Left hindlimb (tissue), 1 donor: ENCODE data around the gene FLII.
A peak's percentile ranks its signal among the peaks of the same experiment; 100 is the strongest.

Experiments used
- DNase-seq: peaks from one replicate; pipeline ENCODE4 v3.0.0-alpha.2; 2018

Gene FLII

DNA sequence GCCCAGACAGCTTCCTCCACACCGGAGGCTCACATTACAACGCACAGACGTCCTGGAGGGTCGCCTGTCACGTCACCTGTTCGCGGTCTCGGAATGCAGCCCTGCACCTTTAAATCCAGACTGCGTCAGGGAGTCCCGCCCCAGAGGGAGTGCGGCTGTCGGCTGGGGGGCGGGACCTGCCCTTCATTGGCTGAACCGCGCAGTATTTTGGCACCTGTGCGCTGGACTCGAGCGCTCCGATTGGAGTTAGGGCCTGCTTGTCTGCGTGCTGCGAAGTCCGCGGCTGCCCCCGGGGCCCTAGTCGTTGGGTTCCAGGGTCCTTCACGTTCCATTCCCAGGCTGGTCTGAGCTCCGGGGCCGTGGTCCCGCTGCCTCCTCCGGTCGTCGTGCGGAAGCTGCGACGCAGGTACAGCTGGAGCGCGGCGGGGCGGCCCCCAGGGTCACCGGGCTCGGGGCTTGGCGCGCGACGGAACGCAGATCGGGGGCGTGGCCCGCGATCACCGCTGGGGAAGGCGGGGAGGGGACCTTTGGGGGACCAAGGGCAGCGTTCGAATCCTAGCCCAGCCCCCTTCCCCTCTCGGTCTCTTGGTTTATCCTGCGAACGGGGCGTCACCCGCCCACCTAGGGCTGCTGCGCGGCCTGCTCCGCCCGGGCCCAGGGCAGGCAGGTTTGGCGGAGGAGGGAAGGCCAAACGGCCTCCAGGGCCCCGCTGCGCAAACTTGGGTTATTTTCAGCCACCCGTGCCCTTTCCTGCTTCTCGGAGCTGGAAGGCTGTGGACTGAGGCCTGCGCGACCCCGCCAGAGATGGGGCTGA lies 2.0 kb upstream of the FLII start, which contains the start of gene MIEF2:
MIEF2 (plus strand) TSS at position 331 of the 814 bp plus-strand sequence. CDS start 2,059 bp downstream, outside the sequence.
- DNase-seq = peak; percentile 96

DNA sequence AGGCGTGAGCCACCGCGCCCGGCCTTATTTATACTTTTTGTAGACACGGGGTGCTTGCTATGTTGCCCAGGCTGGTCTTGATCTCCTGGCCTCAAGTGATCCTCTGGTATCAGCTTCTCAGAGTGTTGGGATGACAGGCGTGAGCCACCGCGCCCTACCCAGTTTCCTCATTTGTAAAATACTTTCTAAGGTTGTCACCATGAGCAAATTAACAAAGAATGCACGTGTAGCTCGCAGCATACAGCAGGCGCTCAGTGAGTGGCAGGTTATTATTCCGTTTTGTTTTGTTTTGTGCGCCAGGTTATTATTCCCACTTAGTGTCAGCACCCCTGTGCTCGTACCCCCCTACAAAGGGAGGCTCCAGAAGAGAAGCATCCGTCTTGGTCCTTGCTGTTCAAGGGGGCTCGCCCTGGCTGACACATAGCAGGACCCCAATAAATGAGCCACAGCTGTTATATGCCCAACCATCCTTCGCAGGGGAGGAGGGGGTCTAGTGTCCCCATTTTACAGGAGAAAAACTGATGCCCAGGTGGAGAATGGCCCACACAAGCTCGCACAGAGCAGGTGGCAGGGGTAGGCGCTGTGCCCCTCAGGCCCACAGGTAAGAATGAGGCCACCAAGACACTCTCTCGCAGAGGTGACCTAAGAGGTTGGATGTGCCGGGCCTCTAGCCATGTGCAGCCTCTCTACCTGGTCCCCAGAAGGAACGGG lies 1.2 kb upstream of the FLII start:
- no peak for DNase-seq

DNA sequence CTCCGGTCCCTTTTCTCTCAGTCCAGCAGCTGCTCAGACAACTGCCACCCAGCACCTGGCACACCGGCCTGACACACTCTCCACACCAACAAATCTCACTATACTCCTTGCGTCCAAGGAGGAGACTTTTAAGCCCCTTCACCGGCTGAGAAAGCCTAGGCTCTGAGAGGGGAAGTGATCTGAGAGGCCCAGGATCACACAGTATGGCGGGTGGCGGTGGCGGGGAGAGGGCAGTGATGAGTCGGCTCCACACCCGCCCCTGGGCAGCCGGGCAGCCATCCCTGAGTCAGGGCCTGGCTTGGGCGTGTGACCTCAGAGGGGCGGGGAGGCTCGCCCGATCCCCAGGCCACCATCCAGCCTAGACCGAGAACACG lies 569 bp downstream of the FLII start:
- DNase-seq = peak; percentile 76

DNA sequence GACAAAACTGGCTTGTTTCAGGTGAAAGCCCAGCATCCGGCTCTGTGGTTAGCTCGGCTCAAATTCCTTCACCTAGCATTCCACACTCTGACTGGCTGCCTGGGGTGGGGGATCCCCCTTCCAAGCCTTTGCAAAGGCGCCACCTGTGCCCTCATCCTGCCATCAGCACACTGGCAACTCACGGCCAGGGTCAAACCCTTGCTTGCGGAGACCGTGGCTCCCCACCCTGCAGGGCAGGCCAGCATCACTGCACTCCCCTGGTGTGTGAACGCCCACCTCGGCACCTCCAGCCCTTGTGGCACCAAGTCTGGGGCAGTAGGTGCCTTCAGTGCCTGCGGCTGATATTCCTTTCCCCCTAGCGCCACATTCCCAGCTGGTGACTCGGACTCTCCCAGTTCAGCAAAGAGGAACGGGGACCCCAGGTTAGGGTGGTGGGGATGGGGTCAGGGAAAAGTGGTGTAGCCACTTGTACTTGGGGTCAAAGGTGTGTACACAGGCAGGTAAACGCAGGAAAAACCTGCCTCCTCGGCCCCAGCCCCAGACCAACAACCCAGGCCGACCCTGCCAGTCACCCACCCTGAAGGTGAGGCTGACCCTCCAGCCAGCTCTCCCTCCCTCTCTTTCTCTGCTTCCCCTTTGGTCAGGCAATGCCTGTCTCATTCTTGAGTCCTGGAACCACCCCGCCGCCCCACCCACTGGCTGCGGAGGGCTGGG lies 1.1 kb downstream of the FLII start:
- no peak for DNase-seq

DNA sequence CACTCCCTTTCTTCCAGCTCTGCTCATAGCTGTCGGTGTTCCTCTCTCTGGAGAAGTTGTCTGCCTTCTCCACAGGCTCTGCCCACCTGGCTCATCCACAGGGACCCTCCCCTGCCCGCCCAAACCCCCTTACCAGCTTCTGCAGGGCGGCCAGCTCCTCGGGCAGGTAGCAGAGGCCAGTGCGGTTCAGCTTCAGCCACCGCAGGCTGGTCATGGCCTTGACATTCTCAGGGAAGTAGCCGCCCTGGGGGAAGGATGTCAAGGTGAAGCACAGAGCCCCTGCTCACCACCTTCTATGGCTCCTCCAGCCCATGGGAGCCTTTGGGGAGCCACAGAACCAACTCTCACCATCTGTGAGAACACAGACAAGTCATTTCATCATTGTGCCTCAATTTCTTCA lies 1.8 kb downstream of the FLII start:
- no peak for DNase-seq

DNA sequence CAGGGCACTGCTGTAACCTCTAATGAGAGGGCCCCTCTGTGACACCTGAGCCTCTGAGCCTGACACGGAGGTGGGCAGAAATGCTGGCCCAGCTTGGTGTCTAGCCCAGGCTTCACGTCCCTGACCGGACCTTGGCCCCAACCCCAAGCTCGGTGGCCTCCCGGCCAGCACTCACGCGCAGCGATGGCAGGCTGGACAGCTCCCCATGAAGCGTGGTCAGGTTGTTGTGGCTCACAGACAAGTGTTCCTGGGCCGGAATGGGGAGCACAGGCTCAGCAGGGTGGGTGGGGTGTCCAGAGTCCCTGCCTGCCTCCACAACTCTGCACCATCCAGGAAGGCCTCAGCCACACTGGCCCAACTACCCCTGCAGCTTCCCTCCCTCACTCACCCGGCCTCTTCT lies 2.2 kb downstream of the FLII start:
- DNase-seq = no peak

DNA sequence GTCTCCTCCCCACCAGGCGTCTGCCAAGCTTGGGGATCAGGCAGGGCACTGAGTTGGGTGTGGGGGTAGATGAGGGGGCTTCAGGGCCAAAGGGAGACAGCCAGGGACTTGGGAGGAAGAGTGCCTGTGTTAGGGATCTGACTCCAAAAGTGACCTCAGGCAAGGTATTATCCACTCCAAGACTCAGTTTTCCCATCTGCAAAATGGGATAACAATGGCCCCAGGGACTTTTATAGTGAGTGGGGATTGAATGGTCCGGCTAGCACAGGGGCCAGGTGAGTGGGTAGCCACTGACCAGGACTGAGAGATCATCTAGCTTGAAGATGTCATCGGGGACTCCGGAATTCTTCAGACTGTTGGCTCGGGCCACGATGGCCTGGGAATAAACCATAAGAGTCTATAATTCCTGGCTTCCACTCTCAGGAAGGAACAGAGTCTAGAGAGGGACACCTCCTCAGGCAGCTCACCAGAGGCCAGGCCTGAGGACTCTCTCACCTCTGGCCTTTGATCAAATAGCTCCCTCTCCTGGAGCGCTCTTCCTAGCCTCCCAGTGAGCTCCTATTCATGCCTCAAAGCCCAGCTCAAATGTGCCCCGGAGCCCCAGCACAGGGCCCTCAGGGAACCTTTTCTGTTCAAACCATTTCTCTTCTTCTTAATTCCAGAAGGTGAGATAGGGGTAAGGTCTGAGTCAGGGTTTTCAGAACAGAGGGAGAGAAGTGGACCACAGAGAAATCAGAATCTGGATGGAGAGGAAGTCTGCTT lies 3.5 kb downstream of the FLII start:
- no peak for DNase-seq

DNA sequence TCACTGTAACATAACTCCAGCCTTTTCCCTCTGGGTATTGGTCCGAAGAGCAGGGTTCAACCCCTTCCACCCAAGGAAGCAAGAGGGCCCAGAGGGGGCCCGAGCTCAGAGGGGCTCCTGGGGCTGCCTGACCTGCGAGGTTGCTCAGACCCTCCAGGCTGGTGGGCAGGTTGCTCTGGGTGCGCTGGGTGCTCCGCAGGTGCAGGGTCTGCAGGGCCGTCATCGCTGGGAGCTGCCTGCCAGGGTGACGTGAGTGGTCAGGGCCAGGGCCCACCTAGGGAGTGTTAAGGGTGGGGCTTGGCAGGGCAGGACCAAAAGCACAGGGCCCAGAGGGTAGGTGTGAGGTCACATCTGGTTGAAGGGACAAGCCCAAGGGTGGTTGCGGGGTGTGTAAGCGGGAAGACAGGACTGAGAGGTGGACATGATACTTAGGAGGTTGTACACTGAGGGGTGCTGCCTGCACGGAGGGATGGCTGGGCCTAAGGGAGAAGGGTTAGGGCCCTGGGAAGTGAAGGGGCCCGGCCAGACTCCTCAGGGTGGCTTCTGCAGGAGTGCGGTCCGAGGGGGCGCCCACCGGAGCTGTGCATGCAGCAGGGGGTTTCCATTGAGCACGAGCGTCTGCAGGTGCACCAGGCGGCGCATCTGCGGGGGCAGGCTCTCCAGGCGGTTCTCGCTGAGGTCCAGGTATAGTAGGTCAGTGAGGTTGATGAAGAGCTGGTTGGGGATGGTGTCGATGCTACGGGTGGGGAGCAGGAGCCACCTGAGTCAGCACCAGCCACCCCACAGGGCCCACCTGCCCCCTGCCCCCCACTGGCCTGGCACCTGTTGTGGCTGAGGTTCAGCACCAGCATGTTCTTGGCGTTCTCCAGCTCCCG lies 4.4 kb downstream of the FLII start:
- DNase-seq = no peak

DNA sequence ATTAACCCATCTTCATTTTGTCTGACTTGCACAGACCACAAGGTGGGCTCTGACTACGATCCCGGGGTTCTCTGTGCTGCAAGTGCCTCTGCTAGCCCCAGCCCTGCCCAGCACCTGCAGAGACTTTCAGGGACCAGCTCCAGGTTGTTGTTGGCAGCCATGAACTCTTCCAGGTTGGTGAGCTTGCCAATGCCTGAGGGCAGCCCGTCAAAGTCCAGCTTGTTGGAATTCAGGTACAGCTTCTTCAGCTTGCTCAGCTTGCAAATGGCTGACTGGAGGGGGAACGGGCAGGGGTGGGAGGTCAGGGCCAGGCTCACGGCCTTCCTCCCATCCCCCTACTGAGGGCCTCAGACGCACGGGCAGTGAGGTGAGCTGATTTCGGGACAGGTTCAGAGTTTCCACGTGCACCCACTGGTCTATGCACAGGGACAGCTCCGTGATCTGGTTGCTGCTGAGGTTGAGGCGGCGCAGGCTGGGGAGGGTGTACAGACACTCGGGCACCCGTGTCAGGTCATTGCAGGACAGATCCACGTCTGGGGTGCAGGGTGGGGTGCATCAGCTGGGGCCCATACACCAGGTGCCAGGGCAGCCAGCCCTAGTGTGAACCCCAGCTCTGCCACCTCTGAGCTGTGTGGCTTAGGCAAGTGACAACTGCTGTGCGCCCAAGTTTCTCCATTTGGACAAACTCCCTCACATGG lies 5.2 kb downstream of the FLII start:
- DNase-seq = no peak

DNA sequence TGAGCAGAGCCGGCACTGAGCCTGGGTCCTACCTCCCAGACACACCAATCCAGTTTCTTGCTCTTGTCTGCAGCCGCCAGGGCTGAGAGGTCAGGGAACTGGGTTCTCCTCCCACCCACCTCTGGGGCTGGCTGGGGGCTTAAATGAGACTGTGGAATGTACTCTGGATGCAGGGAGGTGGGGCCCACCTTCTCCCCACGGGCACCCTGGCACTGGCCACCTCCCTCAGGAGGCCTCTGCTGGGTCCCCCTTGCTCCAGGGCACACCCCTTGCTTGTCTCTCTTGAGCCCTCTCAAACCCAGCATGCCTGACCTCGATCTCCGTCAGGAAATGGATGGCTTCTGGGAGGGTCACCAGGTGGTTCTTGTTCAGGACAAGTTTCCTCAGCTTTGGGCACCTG lies 6.4 kb downstream of the FLII start:
- DNase-seq = no peak

DNA sequence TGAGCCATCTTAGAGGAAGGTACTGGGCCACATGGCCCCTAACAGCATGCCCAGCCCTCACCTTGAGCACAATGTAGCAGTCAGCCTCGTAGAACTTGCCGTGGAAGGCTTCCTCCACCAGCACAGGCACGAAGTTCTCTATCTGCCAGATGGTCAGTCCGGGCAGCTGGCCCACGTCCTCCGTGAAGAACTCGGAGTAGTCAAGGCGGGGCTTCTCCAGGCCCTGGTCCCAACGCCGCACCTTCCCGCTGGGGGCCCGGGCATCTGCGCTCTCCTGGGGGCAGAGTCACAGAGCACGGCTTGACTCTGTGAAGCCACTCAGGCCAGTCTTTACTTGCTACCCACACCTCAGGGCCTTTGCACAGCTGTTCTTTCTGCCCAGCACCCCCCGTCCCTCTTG lies 7.3 kb downstream of the FLII start:
- DNase-seq = no peak

DNA sequence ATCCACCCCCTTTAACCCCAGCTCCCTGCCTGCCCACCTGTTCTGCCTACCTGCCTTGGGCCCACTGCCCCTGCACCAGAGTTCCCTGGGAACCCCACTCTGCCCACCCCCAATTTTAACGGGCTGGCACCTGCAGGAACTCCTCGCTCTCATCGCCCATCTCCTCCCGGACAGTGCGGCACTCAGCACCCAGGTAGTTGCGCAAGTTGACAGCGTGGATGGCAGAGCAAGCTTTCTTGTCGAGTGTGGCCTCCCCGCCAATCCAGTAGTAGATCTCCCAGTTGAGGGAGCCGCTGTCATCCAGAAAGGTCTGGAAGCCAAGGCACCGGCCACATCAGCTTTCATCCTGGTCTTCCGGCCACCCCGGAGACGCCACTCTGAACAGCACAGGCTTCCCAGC lies 7.8 kb downstream of the FLII start:
- no peak for DNase-seq

DNA sequence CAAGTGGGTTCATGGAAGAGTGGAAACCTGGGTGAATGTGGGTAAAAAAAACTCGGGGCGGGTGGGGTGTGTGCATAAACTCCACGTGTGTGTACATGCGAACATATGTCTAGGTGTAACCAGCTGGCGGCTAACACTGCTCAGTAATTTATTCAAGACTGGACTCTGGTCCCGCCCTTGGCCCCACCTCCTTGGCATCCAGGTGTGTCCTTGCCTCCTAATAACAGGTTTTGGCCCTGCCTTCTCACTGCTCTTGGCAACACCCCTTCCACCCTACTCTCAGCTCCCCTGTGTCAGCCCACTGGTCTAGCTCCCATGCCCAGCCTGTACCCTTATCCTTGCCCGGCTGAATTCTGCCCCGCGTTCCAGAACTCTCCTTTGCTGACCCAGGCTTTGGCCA lies 8.3 kb downstream of the FLII start:
- no peak for DNase-seq

DNA sequence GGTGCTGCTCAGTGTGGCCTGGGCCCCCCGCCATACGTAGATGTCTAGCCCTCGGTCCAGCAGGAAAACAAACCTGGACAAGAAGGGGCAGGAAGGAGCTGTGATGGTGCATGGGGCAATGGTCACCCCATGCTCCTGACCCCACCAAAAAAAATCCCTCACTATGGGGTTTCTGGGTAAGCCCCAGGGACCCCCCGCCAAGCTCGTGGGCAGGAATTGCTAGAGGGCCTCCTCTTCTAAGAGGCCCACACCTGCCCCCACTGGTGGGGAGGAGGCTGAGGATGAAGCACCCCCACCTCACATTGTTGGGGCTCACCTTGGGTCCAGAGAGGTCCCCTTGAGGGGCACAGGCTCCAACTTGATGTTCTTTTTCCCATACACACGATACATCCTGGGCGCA lies 9.7 kb downstream of the FLII start:
- DNase-seq = no peak

DNA sequence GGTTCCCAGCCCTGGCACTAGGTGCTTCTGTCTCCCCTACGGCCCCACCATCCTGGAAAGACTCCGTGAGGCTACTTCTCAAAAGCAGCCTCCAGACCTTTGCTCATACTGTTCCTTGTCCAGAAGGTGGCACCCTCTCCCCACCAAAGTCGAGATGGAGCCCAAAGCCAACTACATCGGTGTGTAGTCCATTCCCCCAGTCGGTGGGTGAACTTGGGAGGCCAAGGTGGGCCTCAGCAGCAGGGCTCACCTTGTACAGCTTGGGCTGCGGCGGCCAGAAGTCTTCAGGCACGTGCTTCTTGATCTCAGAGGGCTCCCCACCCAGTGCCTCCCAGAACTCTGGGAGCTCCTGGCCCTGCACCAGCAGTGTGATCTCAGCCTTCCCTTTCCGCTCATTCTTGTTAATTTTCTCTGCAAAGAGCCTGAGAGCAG lies 10.2 kb downstream of the FLII start:
- peak; percentile 83 for DNase-seq

DNA sequence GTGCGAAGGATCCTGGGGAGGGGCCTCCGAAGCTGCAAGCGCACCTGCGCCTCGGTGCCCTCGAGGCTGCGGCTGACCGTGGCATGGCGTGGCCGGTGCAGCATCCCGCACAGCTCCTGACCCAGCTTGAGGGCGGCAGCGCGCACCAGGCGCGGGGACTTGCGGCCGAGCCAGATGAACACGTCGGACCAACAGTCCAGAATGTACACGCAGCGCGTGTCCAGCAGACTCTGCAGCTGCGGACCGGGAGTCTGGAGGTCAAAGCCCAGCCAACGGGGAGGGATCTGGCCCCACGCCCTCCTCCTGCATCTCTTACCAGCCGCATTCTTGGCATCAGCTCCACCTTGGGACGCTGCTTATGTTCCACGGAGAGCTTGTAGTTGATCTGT lies 10.9 kb downstream of the FLII start:
- DNase-seq = no peak

DNA sequence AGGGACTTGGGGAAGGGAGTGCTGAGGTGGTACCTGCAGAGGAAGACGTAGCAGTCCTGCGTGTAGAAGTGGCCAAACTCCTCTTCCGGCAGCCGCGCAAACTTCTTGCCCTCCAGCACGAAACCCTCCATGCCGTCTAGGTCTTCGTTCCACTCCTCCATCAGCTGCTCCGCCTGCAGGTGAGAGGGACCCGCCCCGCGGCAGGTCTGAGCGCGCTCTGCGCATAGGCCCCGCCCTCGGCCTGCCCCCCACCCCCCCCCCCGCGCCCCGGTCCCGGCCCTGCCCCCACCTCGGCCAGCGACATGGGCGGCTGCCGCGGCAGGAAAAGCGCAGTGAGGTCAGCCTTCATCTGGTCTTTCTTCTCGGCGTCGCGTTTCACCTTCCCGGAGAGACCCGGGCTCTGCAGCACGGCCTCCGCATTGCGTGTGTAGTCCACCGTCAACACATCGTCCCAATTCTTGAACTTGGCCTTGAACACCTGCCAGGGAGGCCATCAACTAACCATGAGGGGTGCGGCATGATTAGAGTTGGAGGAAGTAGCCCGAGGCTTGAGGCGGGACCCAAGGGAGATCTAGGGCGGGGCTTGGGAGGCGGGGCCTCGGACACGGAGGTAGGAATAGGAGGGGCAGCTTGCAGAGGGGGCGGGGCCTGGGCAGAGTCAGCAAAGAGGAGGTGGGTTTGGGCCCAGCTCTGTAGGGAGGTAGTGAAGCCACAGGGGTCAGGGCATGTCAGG lies 11.5 kb downstream of the FLII start:
- DNase-seq = no peak

DNA sequence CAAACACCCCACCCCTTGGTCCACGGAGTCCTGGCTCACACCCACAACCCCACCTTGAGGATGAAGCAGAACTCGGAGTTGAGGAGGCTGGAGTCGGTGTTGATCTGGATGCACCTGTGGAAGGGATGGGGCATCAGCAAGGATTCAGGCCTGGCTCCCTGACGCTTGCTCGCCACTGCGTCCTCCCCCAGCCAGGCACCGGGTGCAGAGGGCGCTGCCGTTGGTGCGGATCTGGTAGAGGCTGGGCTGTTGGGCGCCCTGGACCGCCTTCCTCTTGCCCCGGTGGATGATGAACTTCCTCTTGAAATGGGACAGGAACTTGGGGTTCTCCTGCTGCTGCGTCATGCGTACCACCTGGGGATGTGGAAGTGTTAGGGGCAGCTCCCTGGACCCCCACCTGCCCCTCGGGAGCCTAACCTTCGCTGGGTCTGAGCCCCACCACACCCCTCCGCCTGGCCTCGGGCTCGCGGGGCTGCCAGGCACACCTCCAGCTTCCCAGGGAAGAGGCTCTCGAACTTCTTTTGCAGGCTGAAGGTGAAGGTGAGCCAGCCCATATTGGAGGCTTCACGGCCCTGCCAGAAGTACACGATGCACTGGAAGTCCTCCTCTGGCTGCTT lies 12.3 kb downstream of the FLII start:
- DNase-seq = no peak

DNA sequence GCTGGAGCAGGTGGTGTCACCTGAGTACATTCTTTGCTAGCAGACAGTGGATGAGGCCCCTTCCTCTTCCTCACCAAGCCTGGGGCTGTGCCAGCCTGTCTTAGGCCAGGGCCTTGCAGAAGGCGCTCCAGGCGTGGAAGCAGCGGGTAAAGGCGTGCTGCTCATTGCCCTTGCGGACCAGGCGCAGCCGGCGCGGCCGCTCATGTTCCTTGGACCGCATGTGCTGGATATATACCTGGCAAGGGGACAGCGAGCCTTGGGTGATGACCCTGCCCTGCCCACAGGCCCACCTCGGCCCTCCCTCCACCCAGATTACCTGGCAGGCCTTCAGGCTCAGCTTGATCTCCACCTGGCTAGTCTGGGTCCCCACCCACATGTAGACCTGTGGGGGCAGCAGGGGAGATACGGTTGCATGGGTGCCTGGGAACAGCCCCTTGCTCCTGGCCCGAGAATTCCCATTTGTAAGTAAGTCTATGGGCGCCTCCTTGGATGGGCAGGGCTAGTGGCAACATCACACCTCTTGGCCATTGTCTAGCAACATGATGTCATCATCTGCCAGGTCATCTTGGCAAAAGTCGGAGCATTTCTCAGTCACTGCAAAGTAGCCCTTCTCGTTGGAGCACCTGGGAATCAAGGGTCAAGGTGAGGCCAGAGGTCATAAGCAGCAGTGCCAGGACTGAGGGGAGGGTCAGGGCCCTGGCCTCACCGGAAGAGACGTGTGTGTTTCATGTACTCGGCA lies 13.3 kb downstream of the FLII start:
- no peak for DNase-seq
